ENCODE results near the gene GEN1.

GRCh38 chr2:17717666-17718065 is 36.3 kb upstream of the GEN1 start:
- no peak for TF ChIP-seq CTCF (IDR thresholded peaks at IDR 0.05)
- no peak for TF ChIP-seq POLR2A (IDR thresholded peaks at IDR 0.05)

Data from uterus (tissue), 2 donors.